ENCODE data around the gene FAP.

FAP gene

GRCh38 chr2:162243294-162243693 is at the start of gene FAP:
TSS of gene FAP (minus strand) at chr2:162243445. CDS start at chr2:162243327, 118 bp downstream.
- DNase-seq = peak; percentile 80

GRCh38 chr2:162291748-162292147 is 48.5 kb upstream of the FAP start:
- DNase-seq = no peak

- DNase-seq = no peak
These were observed 39.6 kb upstream of the FAP start for GRCh38 chr2:162282765-162283425.

- no peak for DNase-seq
These were observed 37.4 kb upstream of the FAP start for GRCh38 chr2:162280654-162281053.

GRCh38 chr2:162277381-162277780 is 34.1 kb upstream of the FAP start:
- no peak for DNase-seq

GRCh38 chr2:162267996-162268395 is 24.8 kb upstream of the FAP start:
- no peak for DNase-seq

GRCh38 chr2:162267496-162267895 is 24.3 kb upstream of the FAP start:
- no peak for DNase-seq

GRCh38 chr2:162266460-162266760 is 23.2 kb upstream of the FAP start:
- DNase-seq = peak; percentile 74

- DNase-seq = peak; percentile 42
These were observed 22.6 kb upstream of the FAP start for GRCh38 chr2:162265666-162266459.

GRCh38 chr2:162261032-162261945 is 18.0 kb upstream of the FAP start:
- DNase-seq = peak; percentile 79

- DNase-seq = no peak
These were observed 15.4 kb upstream of the FAP start for GRCh38 chr2:162258686-162259085.

- DNase-seq = no peak
These were observed 14.9 kb upstream of the FAP start for GRCh38 chr2:162258169-162258568.

- no peak for DNase-seq
These were observed 14.2 kb upstream of the FAP start for GRCh38 chr2:162257425-162257824.

- DNase-seq = no peak
These were observed 13.3 kb upstream of the FAP start for GRCh38 chr2:162256591-162256991.

- no peak for DNase-seq
These were observed 11.1 kb upstream of the FAP start for GRCh38 chr2:162254236-162254871.

GRCh38 chr2:162253435-162253834 is 10.2 kb upstream of the FAP start:
- DNase-seq = no peak

- no peak for DNase-seq
These were observed 8.9 kb upstream of the FAP start for GRCh38 chr2:162252153-162252552.

- DNase-seq = no peak
These were observed 2.5 kb upstream of the FAP start for GRCh38 chr2:162245781-162246180.

- DNase-seq = no peak
These were observed 1.8 kb upstream of the FAP start for GRCh38 chr2:162245061-162245460.

- DNase-seq = no peak
These were observed 1.3 kb upstream of the FAP start for GRCh38 chr2:162244541-162245031.

- DNase-seq = no peak
These were observed 470 bp upstream of the FAP start for GRCh38 chr2:162243715-162244114.

GRCh38 chr2:162242586-162243280 is 512 bp downstream of the FAP start:
- DNase-seq = no peak

Data from right hindlimb (tissue), 1 donor.